ENCODE results near the gene PRPF40B.

Gene PRPF40B

GRCh38 chr12:49652921-49653520 lies 29.7 kb downstream of the PRPF40B start:
- intact Hi-C loops (cut with DNase I) = no loop called here
- no peak for DNase-seq

GRCh38 chr12:49654715-49655114 lies 31.4 kb downstream of the PRPF40B start:
- no peak for DNase-seq
- intact Hi-C loops (cut with DNase I) = no loop called here

- intact Hi-C loops (cut with DNase I) = no loop called here
Observed at GRCh38 chr12:49655595-49656236, 32.4 kb downstream of the PRPF40B start.

GRCh38 chr12:49658276-49658675 lies 34.9 kb downstream of the PRPF40B start:
- intact Hi-C loops (cut with DNase I) = no loop called here
- DNase-seq = no peak

More at GRCh38 chr12:49655595-49656236, 32.4 kb downstream of the PRPF40B start:
- DNase-seq = no peak

GRCh38 chr12:49659753-49660152 lies 36.4 kb downstream of the PRPF40B start:
- DNase-seq = no peak
- intact Hi-C loops (cut with DNase I) = no loop called here

- intact Hi-C loops (cut with DNase I) = no loop called here
- DNase-seq = no peak
Observed at GRCh38 chr12:49661191-49661590, 37.8 kb downstream of the PRPF40B start.

- intact Hi-C loops (cut with DNase I) = no loop called here
- no peak for DNase-seq
Observed at GRCh38 chr12:49661746-49662145, 38.4 kb downstream of the PRPF40B start.

GRCh38 chr12:49662998-49663843 lies 39.9 kb downstream of the PRPF40B start:
- intact Hi-C loops (cut with DNase I) = no loop called here
- DNase-seq = peak in 1 of 10 donors; percentile 85

- DNase-seq = no peak
- intact Hi-C loops (cut with DNase I) = no loop called here
Observed at GRCh38 chr12:49664167-49664566, 40.8 kb downstream of the PRPF40B start.

GRCh38 chr12:49664591-49665239 lies 41.4 kb downstream of the PRPF40B start:
- no peak for DNase-seq
- intact Hi-C loops (cut with DNase I) = no loop called here

GRCh38 chr12:49665384-49665783 lies 42.0 kb downstream of the PRPF40B start:
- peak in 2 of 10 donors; percentile 38 to 88 for DNase-seq
- intact Hi-C loops (cut with DNase I) = no loop called here

- no peak for DNase-seq
- intact Hi-C loops (cut with DNase I) = no loop called here
Observed at GRCh38 chr12:49666176-49666575, 42.8 kb downstream of the PRPF40B start.

GRCh38 chr12:49667325-49668090 lies 44.1 kb downstream of the PRPF40B start:
- intact Hi-C loops (cut with DNase I) = no loop called here
- no peak for DNase-seq

- intact Hi-C loops (cut with DNase I) = no loop called here
- DNase-seq = no peak
Observed at GRCh38 chr12:49669796-49670195, 46.4 kb downstream of the PRPF40B start.

- DNase-seq = peak in 1 of 10 donors; percentile 73
- intact Hi-C loops (cut with DNase I) = no loop called here
Observed at GRCh38 chr12:49671031-49671765, 47.8 kb downstream of the PRPF40B start.

- intact Hi-C loops (cut with DNase I) = loop anchor here (1.0 kb wide), 2 partner anchors 35 to 69 kb away; partner anchors contain the start of genes FMNL3 and TMBIM6
- peak in 6 of 10 donors; percentile 25 to 90 (median 39) for DNase-seq
Observed at GRCh38 chr12:49672301-49673217, 49.2 kb downstream of the PRPF40B start.

GRCh38 chr12:49673446-49674317 lies 50.3 kb downstream of the PRPF40B start:
- peak; percentile 90 to 99 (median 94) for DNase-seq
- intact Hi-C loops (cut with DNase I) = loop anchor here (1.0 kb wide), 2 partner anchors 34 to 68 kb away; partner anchors contain the start of genes FMNL3 and TMBIM6

Measured in posterior cingulate gyrus (tissue), 11 donors.